Astrocyte of the spinal cord (primary cell): ENCODE data around the gene PRSS33.

ENCODE experiments used
- DNase-seq: peaks from one replicate; pipeline ENCODE4 v3.0.0; 2011; ENCODE audit warnings: low read depth, low spot score
- H3K4me3 ChIP-seq: 2 replicates; pipeline ENCODE4 v1.5.1; 2011; ENCODE audit warnings: low read depth, mild to moderate bottlenecking, low read length, moderate library complexity
- CTCF ChIP-seq: IDR thresholded peaks from 2 replicates; pipeline ENCODE4 v1.5.1; 2012; ENCODE audit warnings: low read depth, mild to moderate bottlenecking, low read length, inconsistent platforms
- in situ Hi-C: cut with HindIII; loops from 2 replicates; pipeline ENCODE4 v1.10.0; 2017; ENCODE audit warnings: low sequenced_read_pairs

Gene PRSS33

GRCh38 chr16:2743007-2743810, 44.2 kb downstream of the PRSS33 start:
- no peak for DNase-seq
- no peak for TF ChIP-seq CTCF
- in situ Hi-C loops = no loop called here
- no peak overlapping the region for H3K4me3 ChIP-seq

GRCh38 chr16:2742323-2743006, 44.9 kb downstream of the PRSS33 start:
- in situ Hi-C loops = no loop called here
- no peak overlapping the region for H3K4me3 ChIP-seq
- DNase-seq = no peak
- no peak for TF ChIP-seq CTCF

- no peak for DNase-seq
- H3K4me3 ChIP-seq = no peak overlapping the region
- in situ Hi-C loops = no loop called here
- TF ChIP-seq CTCF = no peak
Observed at GRCh38 chr16:2741168-2741567, 46.2 kb downstream of the PRSS33 start.

- no peak for TF ChIP-seq CTCF
- in situ Hi-C loops = no loop called here
- H3K4me3 ChIP-seq = no peak overlapping the region
- no peak for DNase-seq
Observed at GRCh38 chr16:2740476-2740875, 46.9 kb downstream of the PRSS33 start.

GRCh38 chr16:2739625-2740430, 47.5 kb downstream of the PRSS33 start:
- in situ Hi-C loops = no loop called here
- TF ChIP-seq CTCF = no peak

GRCh38 chr16:2738615-2739014, 48.7 kb downstream of the PRSS33 start:
- no peak for DNase-seq
- no peak overlapping the region for H3K4me3 ChIP-seq
- no peak for TF ChIP-seq CTCF
- in situ Hi-C loops = no loop called here

More at GRCh38 chr16:2739625-2740430, 47.5 kb downstream of the PRSS33 start:
- H3K4me3 ChIP-seq = no peak overlapping the region
- DNase-seq = no peak
